ENCODE data around the gene M6PR.
"Not testable (repeated sequence)": the region's sequence is repeated elsewhere in the genome, so short reads cannot be mapped to it uniquely, and the experiment has no call there.

Gene M6PR

DNA sequence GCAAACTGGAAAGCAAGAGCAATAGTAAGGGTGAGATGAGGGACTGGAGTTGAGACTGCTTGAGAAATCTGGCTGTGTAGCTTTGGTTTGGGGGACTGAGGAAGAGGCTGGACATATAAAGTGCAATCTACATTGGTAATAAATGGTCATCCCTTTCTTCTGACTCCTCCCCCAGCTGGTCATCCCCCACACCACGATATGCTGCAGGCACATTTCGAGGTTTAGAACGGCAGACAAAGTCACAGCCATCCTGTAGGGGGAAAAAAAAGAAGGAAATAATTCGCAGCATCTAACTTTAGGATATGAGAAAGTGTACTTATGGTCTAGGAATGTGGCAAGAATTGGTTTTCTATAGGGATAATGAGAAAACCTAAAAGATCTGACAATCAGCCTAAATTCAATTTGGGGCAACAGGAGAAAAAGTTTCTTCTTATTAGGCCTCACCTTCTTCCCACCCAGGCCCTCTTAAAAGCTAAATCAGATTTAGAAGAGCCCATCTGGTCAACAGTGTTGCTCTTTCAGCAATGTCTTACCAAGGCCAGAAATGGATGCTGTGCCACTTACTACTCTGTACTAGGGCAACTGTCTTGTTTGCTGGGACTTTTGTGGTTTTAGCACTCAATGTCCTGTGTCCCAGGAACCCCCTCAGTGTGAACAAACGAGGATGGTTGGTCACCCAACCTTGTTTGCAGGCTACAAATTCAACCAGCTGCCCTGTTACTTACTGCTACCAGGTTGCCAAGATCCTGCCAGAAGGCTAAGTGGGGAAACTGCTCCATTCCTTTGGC is 7.6 kb downstream of the M6PR start:
- H3K4me3 ChIP-seq (ENCODE audit: low read depth, low read length), result no peak overlapping the region
- TF ChIP-seq, protein P1, sequence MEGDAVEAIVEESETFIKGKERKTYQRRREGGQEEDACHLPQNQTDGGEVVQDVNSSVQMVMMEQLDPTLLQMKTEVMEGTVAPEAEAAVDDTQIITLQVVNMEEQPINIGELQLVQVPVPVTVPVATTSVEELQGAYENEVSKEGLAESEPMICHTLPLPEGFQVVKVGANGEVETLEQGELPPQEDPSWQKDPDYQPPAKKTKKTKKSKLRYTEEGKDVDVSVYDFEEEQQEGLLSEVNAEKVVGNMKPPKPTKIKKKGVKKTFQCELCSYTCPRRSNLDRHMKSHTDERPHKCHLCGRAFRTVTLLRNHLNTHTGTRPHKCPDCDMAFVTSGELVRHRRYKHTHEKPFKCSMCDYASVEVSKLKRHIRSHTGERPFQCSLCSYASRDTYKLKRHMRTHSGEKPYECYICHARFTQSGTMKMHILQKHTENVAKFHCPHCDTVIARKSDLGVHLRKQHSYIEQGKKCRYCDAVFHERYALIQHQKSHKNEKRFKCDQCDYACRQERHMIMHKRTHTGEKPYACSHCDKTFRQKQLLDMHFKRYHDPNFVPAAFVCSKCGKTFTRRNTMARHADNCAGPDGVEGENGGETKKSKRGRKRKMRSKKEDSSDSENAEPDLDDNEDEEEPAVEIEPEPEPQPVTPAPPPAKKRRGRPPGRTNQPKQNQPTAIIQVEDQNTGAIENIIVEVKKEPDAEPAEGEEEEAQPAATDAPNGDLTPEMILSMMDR (IDR thresholded peaks at IDR 0.05; ENCODE audit: low read depth, low read length), result no peak

GRCh38 chr12:8937842-8938442 is 11.5 kb downstream of the M6PR start:
- H3K4me3 ChIP-seq (ENCODE audit: low read depth, low read length), result not testable (repeated sequence)

- TF ChIP-seq, protein P1 (IDR thresholded peaks at IDR 0.05; ENCODE audit: low read depth, low read length), result no peak
- H3K4me3 ChIP-seq (ENCODE audit: low read depth, low read length), result no peak overlapping the region
Measured at GRCh38 chr12:8936735-8937134, 12.7 kb downstream of the M6PR start.

- H3K4me3 ChIP-seq (ENCODE audit: low read depth, low read length), result not testable (repeated sequence)
Measured at GRCh38 chr12:8934080-8934479, 15.4 kb downstream of the M6PR start.

GRCh38 chr12:8932464-8932863 is 17.0 kb downstream of the M6PR start:
- H3K4me3 ChIP-seq (ENCODE audit: low read depth, low read length), result not testable (repeated sequence)

DNA sequence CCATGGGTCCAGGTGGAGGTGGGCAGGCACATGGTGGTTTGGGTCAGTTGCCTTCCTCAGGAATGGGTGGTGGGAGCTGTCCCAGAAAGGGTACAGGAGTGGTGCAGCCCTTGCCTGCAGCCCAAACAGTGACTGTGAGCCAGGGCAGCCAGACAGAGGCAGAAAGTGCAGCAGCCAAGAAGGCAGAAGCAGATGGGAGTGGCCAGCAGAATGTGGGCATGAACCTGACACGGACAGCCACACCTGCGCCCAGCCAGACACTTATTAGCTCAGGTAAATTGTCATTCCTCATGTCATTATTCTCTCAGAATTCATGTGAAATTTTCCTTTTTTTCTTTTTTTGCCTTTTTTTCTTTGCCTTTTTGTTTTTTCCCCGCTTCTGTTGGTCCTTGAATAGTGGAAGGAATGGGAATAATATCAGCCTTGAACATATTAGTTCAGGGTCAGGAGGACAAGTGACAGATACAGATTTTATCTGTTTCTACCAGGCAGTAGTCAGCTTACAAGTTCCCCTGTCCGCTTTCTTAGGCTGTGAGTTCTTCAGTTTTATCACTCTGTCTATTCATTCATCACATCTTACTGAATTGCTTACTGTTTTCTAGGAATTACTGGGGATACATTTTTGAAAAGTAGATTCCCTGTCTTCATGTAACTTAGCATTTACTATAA is 18.7 kb downstream of the M6PR start:
- H3K4me3 ChIP-seq (ENCODE audit: low read depth, low read length), result not testable (repeated sequence)

GRCh38 chr12:8922544-8922943 is 26.9 kb downstream of the M6PR start:
- no peak overlapping the region for H3K4me3 ChIP-seq (ENCODE audit: low read depth, low read length)
- TF ChIP-seq, protein P1 (IDR thresholded peaks at IDR 0.05; ENCODE audit: low read depth, low read length), result no peak

DNA sequence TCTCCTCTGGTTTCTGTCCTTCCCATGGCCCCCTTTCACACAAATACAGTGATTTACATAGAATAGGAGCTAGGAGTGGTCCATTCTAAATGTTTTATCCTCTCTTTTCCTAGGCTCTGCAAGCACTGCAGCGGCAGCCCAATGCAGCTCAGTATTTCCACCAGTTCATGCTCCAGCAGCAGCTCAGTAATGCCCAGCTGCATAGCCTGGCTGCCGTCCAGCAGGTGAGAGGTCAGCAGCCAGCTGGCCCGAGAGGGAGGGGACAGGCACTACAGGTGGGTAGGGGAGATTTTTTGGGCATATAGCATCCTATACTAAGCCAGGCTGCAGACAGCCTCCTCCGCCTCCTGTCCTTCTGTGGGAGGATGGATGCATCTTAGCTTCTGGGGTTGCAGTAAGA is 29.8 kb downstream of the M6PR start:
- H3K4me3 ChIP-seq (ENCODE audit: low read depth, low read length), result not testable (repeated sequence)

- TF ChIP-seq, protein P1 (IDR thresholded peaks at IDR 0.05; ENCODE audit: low read depth, low read length), result no peak
- no peak overlapping the region for H3K4me3 ChIP-seq (ENCODE audit: low read depth, low read length)
Measured at GRCh38 chr12:8917751-8918150, 31.7 kb downstream of the M6PR start.

- TF ChIP-seq, protein P1 (IDR thresholded peaks at IDR 0.05; ENCODE audit: low read depth, low read length), result no peak
- H3K4me3 ChIP-seq (ENCODE audit: low read depth, low read length), result no peak overlapping the region
Measured at GRCh38 chr12:8917031-8917430, 32.4 kb downstream of the M6PR start.

Data from WI38 (cell line).